PC-9 (cell line): ENCODE data around the gene TULP4. TPM values are rescaled to one million over a fixed set of nuclear protein-coding genes. Genes with fewer than 3 reads are reported as not detected.

Experiments used
- BruUV-seq: library from RNA; stranded (reverse); fragments of 400-500 nt; replicated peaks from 2 replicates; lab custom pipeline; 2021; lab: Mats Ljungman, UMichigan
- CTCF ChIA-PET: fragments of 300-600 bp; sonication (Branson Sonifier 250); formaldehyde crosslinking; loops from one replicate; lab custom pipeline; 2022; ENCODE audit warnings: antibody characterized with exemption; lab: Charles Lee
- POLR2A ChIA-PET: fragments of 300-600 bp; sonication (Branson Sonifier 250); formaldehyde crosslinking; loops from one replicate; lab custom pipeline; 2022; ENCODE audit warnings: antibody characterized with exemption; ENCODE audit not compliant: unreplicated experiment; lab: Charles Lee
- DNase-seq, 2 experiments: peaks; one replicate each; pipeline versions ENCODE4 v3.0.0 to v3.0.0-alpha.2; 2015 to 2022; ENCODE audit warnings: mixed read lengths in 1 of 2
- H2AFZ ChIP-seq: fragments of 200-600 bp; sonication (generic); 2 replicates; pipeline ENCODE4 v1.8.1; 2017; ENCODE audit warnings: antibody characterized with exemption
- H3F3A ChIP-seq: fragments of 200-600 bp; sonication (generic); 2 replicates; pipeline ENCODE4 v1.8.1; 2017; ENCODE audit warnings: antibody characterized with exemption, mild to moderate bottlenecking, low read depth; ENCODE audit not compliant: insufficient read depth
- H3K27ac ChIP-seq: fragments of 200-600 bp; sonication (generic); 2 replicates; pipeline ENCODE4 v1.6.1; 2016; ENCODE audit warnings: mixed run types
- H3K27me3 ChIP-seq: fragments of 200-600 bp; sonication (generic); 2 replicates; pipeline ENCODE4 v1.6.1; 2016; ENCODE audit warnings: low read depth, mixed run types; ENCODE audit not compliant: insufficient read depth
- H3K36me3 ChIP-seq: fragments of 200-600 bp; sonication (generic); 2 replicates; pipeline ENCODE4 v1.6.1; 2016; ENCODE audit warnings: low read depth, mixed run types
- H3K4me1 ChIP-seq: fragments of 200-600 bp; sonication (generic); replicated peaks from 2 replicates; pipeline ENCODE4 v1.6.1; 2016; ENCODE audit warnings: mixed run types; ENCODE audit not compliant: insufficient read depth
- H3K4me2 ChIP-seq: fragments of 200-600 bp; sonication (generic); 2 replicates; pipeline ENCODE4 v1.6.1; 2017; ENCODE audit warnings: mixed run types
- H3K4me3 ChIP-seq: fragments of 200-600 bp; sonication (generic); 2 replicates; pipeline ENCODE4 v1.6.1; 2016; ENCODE audit warnings: mixed run types
- H3K79me2 ChIP-seq: fragments of 200-600 bp; sonication (generic); 2 replicates; pipeline ENCODE4 v1.6.1; 2017; ENCODE audit warnings: low read depth, mixed run types
- H3K9me2 ChIP-seq: fragments of 200-600 bp; sonication (generic); 2 replicates; pipeline ENCODE4 v1.8.1; 2017; ENCODE audit warnings: mild to moderate bottlenecking; ENCODE audit not compliant: insufficient read depth
- H3K9me3 ChIP-seq: fragments of 200-600 bp; sonication (generic); 2 replicates; pipeline ENCODE4 v1.8.1; 2016; ENCODE audit warnings: low read depth; ENCODE audit not compliant: insufficient read depth
- H4K20me1 ChIP-seq: fragments of 200-600 bp; sonication (generic); 2 replicates; pipeline ENCODE4 v1.8.1; 2017; ENCODE audit not compliant: insufficient read depth
- CTCF ChIP-seq: fragments of 200-600 bp; sonication (generic); conservative IDR thresholded peaks from 2 replicates; pipeline ENCODE4 v1.6.1; 2017; ENCODE audit warnings: mixed run types, antibody characterized with exemption, mild to moderate bottlenecking, moderate library complexity
- EZH2 ChIP-seq: fragments of 200-600 bp; sonication (generic); IDR thresholded peaks from 2 replicates; pipeline ENCODE4 v1.8.0; 2017; ENCODE audit warnings: antibody characterized with exemption, low read depth
- intact Hi-C: fragments of 100-400 bp; cut with micrococcal nuclease; formaldehyde crosslinking; loops from one replicate; pipeline ENCODE4 v1.10.0; 2022; ENCODE audit not compliant: unreplicated experiment
- total RNA-seq: library from RNA; stranded (reverse); gene quantifications from 2 replicates; pipeline ENCODE4 v1.2.3, GENCODE V29; 2021

Gene TULP4
- total RNA-seq, 1 experiment from 2014 or later = 34.0 TPM

DNA sequence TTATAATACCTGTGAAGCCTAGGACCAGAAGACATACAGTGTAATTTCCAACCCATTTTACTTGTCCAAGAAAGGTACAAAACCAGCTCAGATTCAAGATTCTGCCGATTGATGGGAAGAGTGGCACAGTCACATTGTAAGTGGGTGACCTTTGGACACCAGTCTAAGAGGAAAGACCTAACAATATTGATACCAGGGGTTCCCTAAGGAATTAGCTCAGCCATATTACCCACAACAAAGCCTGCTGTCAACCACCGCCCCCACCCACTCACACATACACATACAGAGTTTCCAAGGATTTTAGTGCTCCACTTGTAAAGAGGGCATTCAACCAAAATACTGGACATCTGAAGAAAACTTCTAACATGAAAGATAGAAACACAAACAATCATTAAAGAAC lies 219.7 kb downstream of the TULP4 start:
- no peak overlapping the region for H3K27ac ChIP-seq
- no peaks in the 10 kb centered on the region for H3F3A ChIP-seq
- H2AFZ ChIP-seq = no peak overlapping the region
- H3K79me2 ChIP-seq = no peaks in the 10 kb centered on the region
- peaks cover under 1% of the 10 kb centered on the region; the same call in 1 of the 2 replicates for H3K9me3 ChIP-seq
- H3K4me2 ChIP-seq = no peak overlapping the region
- H3K9me2 ChIP-seq = no peaks in the 10 kb centered on the region
- H4K20me1 ChIP-seq = no peaks in the 10 kb centered on the region
- H3K27me3 ChIP-seq = no peaks in the 10 kb centered on the region
- no peak overlapping the region for H3K4me3 ChIP-seq
- ChIA-PET POLR2A (no interaction called here), CTCF (no interaction called here)
- no peak for TF ChIP-seq EZH2
- TF ChIP-seq CTCF = no peak
- H3K36me3 ChIP-seq = no peaks in the 10 kb centered on the region
- no peak for DNase-seq
- H3K4me1 ChIP-seq = no peaks in the 10 kb centered on the region
- intact Hi-C loops = no loop called here
- BruUV-seq = no TSS peak

DNA sequence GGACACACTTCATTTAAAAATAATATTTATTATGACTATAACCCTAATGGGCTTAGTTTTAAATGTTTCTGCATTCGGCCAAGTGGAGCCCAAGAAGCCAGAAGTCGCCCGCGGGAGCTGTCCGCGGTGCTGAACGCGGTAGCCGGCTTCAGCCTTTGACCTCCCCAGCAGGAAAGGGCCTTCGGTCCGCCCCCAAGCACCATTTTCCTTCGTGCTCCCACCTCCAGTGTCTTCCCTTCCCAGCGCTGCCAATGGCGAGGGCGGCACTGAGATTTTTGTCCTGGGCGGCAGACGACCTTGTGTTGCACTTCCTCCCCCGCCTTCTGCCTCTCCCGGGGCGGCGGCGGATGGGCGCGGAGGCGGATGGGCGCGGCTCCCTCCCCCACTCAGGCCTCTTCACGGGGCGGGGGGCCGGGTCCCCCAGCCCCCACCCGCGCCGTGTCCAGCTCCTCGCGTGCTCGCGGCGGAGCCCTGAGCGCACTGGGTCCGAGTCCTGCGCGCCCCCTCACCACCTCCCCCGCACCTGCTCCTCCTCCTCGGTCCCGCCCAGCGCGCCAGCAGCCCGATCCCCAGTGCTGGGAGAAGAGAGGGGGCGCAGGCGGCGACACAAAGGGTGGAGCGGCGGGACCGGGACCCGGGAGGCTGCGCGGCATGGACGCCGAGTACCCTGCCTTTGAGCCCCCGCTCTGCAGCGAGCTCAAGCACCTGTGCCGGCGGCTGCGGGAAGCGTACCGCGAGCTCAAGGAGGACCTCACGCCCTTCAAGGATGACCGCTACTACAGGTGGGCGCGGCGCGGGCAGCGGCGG lies 224.0 kb downstream of the TULP4 start:
- Histone ChIP-seq H3K36me3 (no peaks in the 10 kb centered on the region), H2AFZ (no peak overlapping the region), H3K27me3 (peaks cover 10% of the 10 kb centered on the region; the same call in 1 of the 2 replicates), H3K4me1 (no peaks in the 10 kb centered on the region), H3K4me2 (no peak overlapping the region), H3K9me2 (no peaks in the 10 kb centered on the region), H3K9me3 (no peaks in the 10 kb centered on the region), H3K4me3 (no peak overlapping the region), H3F3A (no peaks in the 10 kb centered on the region), H4K20me1 (no peaks in the 10 kb centered on the region), H3K27ac (no peak overlapping the region), H3K79me2 (no peaks in the 10 kb centered on the region)
- intact Hi-C loops = no loop called here
- ChIA-PET POLR2A (no interaction called here), CTCF (no interaction called here)
- TF ChIP-seq EZH2 (no peak), CTCF (no peak)
- no TSS peak for BruUV-seq
- peak in 1 of 2 experiments; percentile 45 for DNase-seq

DNA sequence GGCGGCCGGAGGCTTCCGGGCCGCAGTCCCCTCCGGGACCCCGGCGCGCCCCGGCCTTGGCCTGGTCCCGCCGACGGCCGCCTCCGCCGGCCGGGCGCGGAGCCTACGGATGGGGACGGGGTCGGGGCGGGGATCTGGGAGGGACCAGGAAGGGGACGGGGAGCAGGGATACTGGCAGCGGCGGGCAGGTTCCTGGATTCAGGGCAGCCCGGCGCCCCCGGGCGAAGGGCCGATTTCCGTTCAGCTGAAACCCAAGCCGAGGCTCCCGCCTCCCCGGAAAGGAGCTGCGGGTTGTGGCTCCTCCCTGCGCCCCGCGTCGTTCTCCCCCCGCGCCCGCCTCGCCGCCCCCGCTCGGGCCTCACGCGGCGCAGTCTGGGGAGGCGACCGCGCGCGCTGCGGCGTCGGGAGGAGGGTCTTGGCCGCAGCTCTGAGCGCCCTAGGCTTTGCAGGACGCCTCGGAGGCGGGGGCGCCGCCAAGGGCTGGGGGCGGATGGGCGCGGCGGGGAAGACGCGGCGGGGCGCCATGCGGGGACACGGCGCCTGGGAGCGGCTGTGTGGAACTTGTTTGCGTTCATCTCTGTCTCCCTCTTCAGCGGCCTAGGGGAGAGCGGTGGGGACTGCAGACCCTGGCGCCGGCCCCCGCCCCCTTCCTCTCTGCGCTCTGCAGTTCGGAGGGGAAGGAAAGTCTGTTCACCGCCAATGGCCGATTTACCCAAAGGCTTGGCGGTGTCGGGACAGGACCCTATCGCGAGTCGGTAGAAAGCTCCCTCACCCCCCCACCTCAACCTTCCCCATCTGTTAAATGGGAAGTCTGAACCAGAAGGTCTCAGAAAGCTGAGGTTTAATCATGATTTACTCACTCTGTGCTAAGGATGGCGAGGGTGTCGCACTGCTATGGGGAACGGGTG lies 224.9 kb downstream of the TULP4 start:
- Histone ChIP-seq H3K27ac (no peak overlapping the region), H3F3A (no peaks in the 10 kb centered on the region), H3K4me1 (no peaks in the 10 kb centered on the region), H3K9me3 (no peaks in the 10 kb centered on the region), H3K79me2 (no peaks in the 10 kb centered on the region), H3K9me2 (no peaks in the 10 kb centered on the region), H3K4me2 (no peak overlapping the region), H2AFZ (no peak overlapping the region), H3K27me3 (peaks cover 10% of the 10 kb centered on the region; the same call in 1 of the 2 replicates), H3K36me3 (no peaks in the 10 kb centered on the region), H3K4me3 (no peak overlapping the region), H4K20me1 (no peaks in the 10 kb centered on the region)
- no TSS peak for BruUV-seq
- no peak for DNase-seq
- CTCF ChIA-PET = no interaction called here
- intact Hi-C loops = no loop called here
- POLR2A ChIA-PET = no interaction called here
- TF ChIP-seq EZH2 = no peak
- TF ChIP-seq CTCF = no peak
